Measurements from ENCODE around the gene PTOV1. TPM values are rescaled to one million over a fixed set of nuclear protein-coding genes. Genes with fewer than 3 reads are reported as not detected.

Gene PTOV1
- total and polyA plus RNA-seq, 2 of the 8 experiments (the other 6 are each of a cell fraction or from before 2014, with no cell fraction given): 147 to 251 TPM

- POLR2A ChIA-PET (ENCODE audit: partially characterized antibody): interaction anchor here (0.8 to 3.4 kb wide), 2 partner anchors 9 to 29 kb away, joined by 3 to 11 read pairs; no protein-coding TSS in a partner anchor
- Histone ChIP-seq H3K4me3 (ENCODE audit: extremely low read depth in 1 of 4, insufficient read depth in 2 of 4, low read depth in 3 of 4, low read length in 4 of 4) (no peak overlapping the region), H3K9me3 (ENCODE audit: insufficient read depth in 2 of 2, low read depth in 1 of 2, low read length in 1 of 2) (no peaks in the 10 kb centered on the region), H2BK12ac (ENCODE audit: low read depth, low read length) (no peak overlapping the region), H2AK5ac (ENCODE audit: low read depth, low read length) (no peak overlapping the region), H3K27ac (ENCODE audit: low read depth, low read length) (no peak overlapping the region), H4K5ac (ENCODE audit: insufficient read length, low read depth, low read length) (no peak overlapping the region), H4K8ac (ENCODE audit: extremely low read depth, insufficient read depth, low read length) (no peak overlapping the region), H3K56ac (replicated peaks; ENCODE audit: insufficient read length, low read depth, low read length) (no peak overlapping the region), H3K79me1 (ENCODE audit: low read depth, low read length) (0 out of 2 replicates have a peak, but pooled peaks cover 2% of the 10 kb centered on the region), H4K20me1 (replicated peaks in 1 of 2; ENCODE audit: control insufficient read depth in 1 of 2, insufficient read depth in 2 of 2, low read length in 2 of 2) (peaks cover 0 to 8% of the 10 kb centered on the region in 2 experiments), H3K9ac (replicated peaks in 1 of 4; ENCODE audit: extremely low read depth in 1 of 4, low read depth in 3 of 4, low read length in 3 of 4) (no peak overlapping the region), H3K18ac (ENCODE audit: extremely low read depth, low read length) (no peak overlapping the region), H3K36me3 (ENCODE audit: control insufficient read depth in 2 of 4, insufficient read depth in 4 of 4, low read length in 3 of 4) (no peaks in the 10 kb centered on the region), H3K79me2 (ENCODE audit: control insufficient read depth in 1 of 2, insufficient read depth in 2 of 2, low read length in 2 of 2) (no peaks in the 10 kb centered on the region), H3K23ac (ENCODE audit: insufficient read length) (no peak overlapping the region), H3K23me2 (ENCODE audit: low read depth, low read length) (peaks cover 2% of the 10 kb centered on the region; the same call in 1 of the 2 replicates), H2AFZ (ENCODE audit: low read length) (no peak overlapping the region), H4K91ac (replicated peaks; ENCODE audit: insufficient read length, low read length) (no peak overlapping the region), H3K27me3 (replicated peaks in 1 of 4; ENCODE audit: control insufficient read depth in 3 of 4, extremely low read depth in 1 of 4, insufficient read depth in 3 of 4, low read length in 3 of 4) (no peaks in the 10 kb centered on the region), H3K4me2 (ENCODE audit: insufficient read depth in 1 of 2, low read depth in 2 of 2, low read length in 2 of 2) (no peak overlapping the region), H2BK15ac (ENCODE audit: low read length) (no peak overlapping the region), H2BK20ac (ENCODE audit: low read length) (no peak overlapping the region), H2BK120ac (replicated peaks; ENCODE audit: low read depth, low read length) (no peak overlapping the region), H2BK5ac (ENCODE audit: low read depth, low read length) (no peak overlapping the region), H3K14ac (ENCODE audit: insufficient read length) (no peak overlapping the region), H3K4me1 (replicated peaks in 1 of 4; ENCODE audit: control insufficient read depth in 3 of 4, insufficient read depth in 4 of 4, low read length in 3 of 4) (peaks cover 6 to 17% (median 12%) of the 10 kb centered on the region in 4 experiments), H3K4ac (replicated peaks; ENCODE audit: insufficient read length, low read depth, low read length) (no peak overlapping the region)
- no peak for FAIRE-seq
- WGBS, 2 experiments (ENCODE audit: extremely low coverage in 1 of 2, insufficient coverage in 1 of 2, insufficient read length in 1 of 2, insufficient replicate concordance in 2 of 2, low coverage in 1 of 2, low lambda C conversion rate in 2 of 2, missing lambda C conversion rate in 1 of 2): 86% methylated on average over 6 of the region's 6 CpGs; no CpG with 5 or more reads in 1 of the 2 experiments
- CTCF ChIA-PET (ENCODE audit: partially characterized antibody): interaction anchor here (1.1 to 2.2 kb wide), 8 partner anchors 11 to 215 kb away, joined by 3 to 13 read pairs (median 4); partner anchors contain the start of gene ZNF473
- no peak for DNase-seq (ENCODE audit: low read depth in 1 of 2, low spot score in 2 of 2)
- TF ChIP-seq CEBPB (IDR thresholded peaks at IDR 0.05; ENCODE audit: low read depth, low read length): 0 out of 2 replicates have a peak, but pooled peaks have one; percentile 36
- no peak for TF ChIP-seq ASH2L (IDR thresholded peaks at IDR 0.05; ENCODE audit: low read length)
- no peak for TF ChIP-seq BACH1 (IDR thresholded peaks at IDR 0.05; ENCODE audit: low read length)
- TF ChIP-seq SP4 (IDR thresholded peaks at IDR 0.05; ENCODE audit: low read length): no peak
Observed at GRCh38 chr19:49811328-49811727, 39.6 kb upstream of the PTOV1 start.

All from H1 (cell line).